Forelimb muscle (tissue), 1 donor: ENCODE measurements around the gene MLEC. TPM values are rescaled to one million over a fixed set of nuclear protein-coding genes. Genes with fewer than 3 reads are reported as not detected.
"Not testable (repeated sequence)": the region's sequence is repeated elsewhere in the genome, so short reads cannot be mapped to it uniquely, and the experiment has no call there.

Experiments used
- DNase-seq: peaks from one replicate; pipeline ENCODE4 v3.0.0-alpha.2; 2013; ENCODE audit warnings: low read depth
- polyA plus RNA-seq: library from polyadenylated mRNA; unstranded; fragments of 120-200 nt; gene quantifications from one replicate; pipeline ENCODE4 v1.2.1, GENCODE V29; 2013; ENCODE audit not compliant: insufficient read length

The MLEC gene
- polyA plus RNA-seq, 1 donor: 59.2 TPM

DNA sequence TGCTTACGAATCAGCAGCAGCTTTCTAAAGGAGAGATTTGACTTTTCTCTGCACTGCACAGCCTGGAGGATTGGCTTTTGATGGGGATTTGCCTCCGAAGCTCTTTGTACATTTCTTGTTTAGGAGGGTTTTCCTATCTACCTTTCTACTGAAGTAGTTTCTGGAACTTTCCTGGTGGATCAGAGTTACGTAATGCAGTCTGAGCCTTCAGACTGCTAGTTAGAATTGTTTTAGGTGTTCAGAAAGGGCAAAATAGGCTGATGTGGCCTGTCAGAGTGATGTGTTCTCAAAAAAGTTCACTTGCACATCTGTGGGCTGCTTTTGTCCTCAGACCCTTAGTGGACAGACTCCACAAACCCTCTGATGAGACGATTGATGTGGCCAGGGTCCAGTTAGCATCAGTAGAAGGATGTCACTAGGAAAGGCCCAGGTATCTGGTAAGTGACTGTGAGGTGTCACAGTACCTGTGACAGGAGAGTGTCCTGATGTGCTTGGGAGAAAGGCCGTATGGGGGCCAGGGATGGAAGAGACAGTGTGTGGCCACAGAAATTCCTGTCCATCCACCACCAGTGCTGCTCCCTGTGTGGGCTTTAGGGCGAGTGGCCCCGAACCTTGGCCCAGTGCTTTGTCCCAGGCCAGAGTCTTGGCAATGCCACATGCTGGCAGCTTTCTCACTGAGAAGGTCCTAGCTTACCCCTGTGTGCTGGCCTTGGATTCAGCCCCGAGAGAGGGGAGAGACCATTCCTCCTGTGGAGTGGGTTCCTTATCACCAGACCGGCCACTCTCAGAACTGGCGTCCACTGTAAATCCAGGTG lies 34.2 kb downstream of the MLEC start:
- no peak for DNase-seq

DNA sequence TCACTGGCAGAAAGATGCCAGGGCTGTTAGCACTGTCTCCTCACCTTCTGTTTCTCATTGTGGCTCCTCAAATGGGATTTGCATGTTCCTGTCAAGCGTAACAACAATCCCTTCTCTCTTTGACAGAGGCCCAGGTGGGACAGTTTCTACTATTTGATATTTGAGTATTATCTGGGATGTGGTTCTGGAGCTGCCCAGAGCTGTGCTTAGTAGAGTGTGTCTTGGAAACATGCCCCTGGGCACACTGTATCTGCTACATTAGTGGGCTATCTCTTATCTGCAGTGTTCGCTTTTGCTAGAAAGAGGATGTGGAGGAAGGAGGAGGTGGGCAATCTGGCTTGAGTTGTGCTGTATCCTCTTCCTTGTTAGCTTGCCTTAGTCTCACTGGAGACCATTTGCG lies 34.9 kb downstream of the MLEC start:
- no peak for DNase-seq

DNA sequence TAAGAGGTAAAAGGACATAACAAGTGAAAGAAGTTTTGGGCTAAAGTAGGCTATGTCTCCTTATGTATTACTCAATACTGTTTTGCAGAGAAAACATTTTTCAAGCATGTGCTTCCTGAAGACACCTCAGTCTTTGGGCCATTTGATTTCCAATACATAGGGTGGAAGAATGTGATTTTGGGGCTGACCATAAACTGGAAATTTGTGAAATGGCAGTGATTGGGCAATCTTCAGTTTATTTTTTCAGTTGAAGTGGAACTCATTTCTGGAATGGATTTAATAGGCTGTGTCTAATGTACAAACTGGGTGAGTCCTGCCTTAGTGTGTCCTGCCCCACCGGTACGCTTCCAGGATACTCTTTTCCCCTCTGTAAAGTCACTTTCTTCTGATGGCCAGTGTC lies 35.8 kb downstream of the MLEC start:
- DNase-seq: no peak

- DNase-seq: no peak
Observed at GRCh38 chr12:120724720-120725119, 37.8 kb downstream of the MLEC start.

- no peak for DNase-seq
Observed at GRCh38 chr12:120725151-120725658, 38.3 kb downstream of the MLEC start.

DNA sequence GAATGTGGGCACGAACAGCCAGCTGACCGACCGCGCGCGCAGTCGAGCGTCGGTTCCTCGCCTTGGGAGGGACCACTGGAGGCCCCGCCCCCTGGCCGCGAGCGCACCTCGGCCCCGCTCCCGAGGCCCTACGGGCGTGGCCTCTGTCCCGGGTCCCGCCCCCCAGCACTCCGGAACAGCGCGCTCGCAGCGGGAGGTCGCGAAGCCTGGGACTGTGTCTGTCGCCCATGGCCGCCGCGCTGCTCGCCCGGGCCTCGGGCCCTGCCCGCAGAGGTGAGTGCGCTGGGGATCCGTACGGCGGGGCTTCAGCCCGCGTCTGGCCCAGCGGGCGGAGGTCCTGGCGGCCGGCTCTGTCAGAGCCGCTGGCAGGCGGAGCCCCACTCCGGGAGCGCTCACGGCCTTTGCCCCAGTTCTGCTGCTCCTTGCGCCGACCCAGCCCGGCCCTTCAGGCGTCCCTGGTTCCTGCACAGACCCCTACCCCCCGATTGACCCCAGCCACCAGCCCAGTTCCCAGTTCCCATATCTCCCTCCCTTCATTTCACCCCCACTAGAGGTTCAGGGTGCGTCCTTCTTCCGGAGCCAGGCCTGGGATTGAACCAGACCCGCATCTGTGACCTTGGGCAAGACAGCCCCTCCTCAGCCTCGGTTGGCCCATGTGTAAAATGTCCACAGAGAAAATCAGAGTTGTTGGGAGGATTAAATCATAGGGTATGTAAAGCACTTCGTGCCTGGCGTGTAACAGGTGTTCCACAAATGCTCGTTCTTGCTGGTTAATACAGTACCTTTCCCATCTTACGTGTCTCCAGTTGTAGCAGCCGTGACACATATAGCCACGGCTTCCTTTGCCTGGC lies 38.9 kb downstream of the MLEC start, which contains the start of gene ACADS:
ACADS (plus strand) TSS at position 168 of the 851 bp plus-strand sequence; CDS start at position 228, 60 bp downstream.
- peak; percentile 35 for DNase-seq

DNA sequence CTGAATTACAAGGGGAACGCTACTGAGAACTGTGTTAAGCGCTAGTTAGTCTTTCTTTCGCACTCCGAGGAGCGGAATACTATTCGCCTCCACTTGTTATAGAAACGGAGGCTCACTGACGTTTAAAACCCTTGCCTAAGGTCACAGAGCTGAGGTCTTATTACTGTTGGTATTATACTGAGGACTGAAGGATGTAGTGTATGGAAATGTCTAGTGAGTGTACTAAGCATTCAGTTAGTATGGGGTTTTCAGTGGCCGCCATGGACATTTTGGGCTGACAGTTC lies 39.5 kb downstream of the MLEC start:
- no peak for DNase-seq

DNA sequence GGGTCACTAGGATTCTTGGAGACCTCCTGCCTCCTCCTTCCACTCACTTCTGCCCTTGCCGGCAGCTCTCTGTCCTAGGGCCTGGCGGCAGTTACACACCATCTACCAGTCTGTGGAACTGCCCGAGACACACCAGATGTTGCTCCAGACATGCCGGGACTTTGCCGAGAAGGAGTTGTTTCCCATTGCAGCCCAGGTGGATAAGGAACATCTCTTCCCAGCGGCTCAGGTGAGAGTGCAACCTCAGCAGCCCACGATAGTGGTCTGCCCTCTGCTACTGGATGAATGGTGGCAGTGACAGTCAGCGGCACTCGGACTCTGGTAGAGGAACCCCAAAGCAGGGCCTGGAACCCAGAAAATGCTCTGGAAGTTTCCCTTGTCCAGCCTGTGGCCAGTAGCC lies 40.0 kb downstream of the MLEC start:
- no peak for DNase-seq

DNA sequence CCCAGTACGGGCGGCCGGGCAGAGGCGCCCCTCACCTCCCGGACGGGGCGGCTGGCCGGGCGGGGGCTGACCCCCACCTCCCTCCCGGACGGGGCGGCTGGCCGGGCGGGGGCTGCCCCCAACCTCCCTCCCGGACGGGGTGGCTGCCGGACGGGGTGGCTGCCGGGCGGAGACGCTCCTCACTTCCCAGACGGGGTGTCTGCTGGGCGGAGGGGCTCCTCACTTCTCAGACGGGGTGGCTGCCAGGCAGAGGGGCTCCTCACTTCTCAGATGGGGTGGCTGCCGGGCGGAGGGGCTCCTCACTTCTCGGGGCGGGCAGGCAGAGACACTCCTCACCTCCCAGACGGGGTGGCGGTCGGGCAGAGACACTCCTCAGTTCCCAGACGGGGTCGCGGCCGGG lies 45.2 kb downstream of the MLEC start:
- not testable (repeated sequence) for DNase-seq

DNA sequence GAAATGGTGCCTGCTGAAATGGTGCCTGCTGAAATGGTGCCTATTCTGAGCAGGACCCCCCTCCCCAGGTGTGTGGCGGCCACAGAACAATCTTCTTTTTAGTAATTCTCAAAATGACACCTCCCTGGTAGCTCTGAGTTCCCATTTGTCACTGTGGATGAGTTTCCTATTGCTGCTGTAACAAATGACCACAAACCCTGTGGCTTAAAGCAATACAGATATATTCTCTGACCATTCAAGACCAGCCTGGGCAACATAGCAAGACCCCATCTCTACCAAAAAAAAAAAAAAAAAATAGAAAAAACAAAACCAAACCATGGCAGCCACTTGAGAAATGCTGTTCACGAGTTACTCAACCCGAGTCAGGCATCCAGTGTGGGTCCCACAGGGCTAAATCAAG lies 46.6 kb downstream of the MLEC start:
- no peak for DNase-seq

GRCh38 chr12:120734210-120734609 lies 47.3 kb downstream of the MLEC start:
- no peak for DNase-seq

- no peak for DNase-seq
Observed at GRCh38 chr12:120735181-120735580, 48.2 kb downstream of the MLEC start.

GRCh38 chr12:120736404-120737331 lies 49.7 kb downstream of the MLEC start:
- DNase-seq: no peak

DNA sequence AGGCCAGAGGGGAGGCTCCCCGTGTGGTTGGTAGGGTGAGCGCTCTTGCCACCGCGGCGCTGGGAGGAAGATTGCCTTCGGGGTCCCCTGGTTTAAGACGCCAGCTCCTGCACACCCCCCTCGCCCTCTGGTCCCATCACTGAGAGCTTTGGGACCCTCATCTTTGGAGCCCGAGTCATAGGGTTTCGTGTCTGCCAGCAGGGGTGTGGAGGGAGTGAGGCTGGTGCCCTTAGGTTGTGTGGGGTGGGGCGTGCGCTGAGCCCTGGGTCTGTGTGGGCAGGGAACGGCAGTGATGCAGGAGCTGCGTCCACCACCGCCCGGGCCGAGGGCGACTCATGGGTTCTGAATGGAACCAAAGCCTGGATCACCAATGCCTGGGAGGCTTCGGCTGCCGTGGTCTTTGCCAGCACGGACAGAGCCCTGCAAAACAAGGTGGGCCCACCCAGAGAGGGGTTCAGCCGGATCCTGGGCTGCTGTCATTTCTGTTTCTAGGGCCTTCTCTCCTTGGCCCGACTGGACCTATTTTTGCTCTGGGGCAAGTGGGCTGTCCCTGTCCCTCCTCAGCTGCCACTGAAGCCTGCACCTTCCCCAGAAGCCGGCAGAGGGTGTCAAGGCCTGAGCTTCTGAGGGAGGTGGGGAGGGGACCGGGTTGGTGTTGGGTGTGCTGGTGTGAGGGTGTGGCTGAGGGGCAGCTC lies 50.8 kb downstream of the MLEC start:
- no peak for DNase-seq

GRCh38 chr12:120738252-120739030 lies 51.5 kb downstream of the MLEC start:
- DNase-seq: no peak

- DNase-seq: no peak
Observed at GRCh38 chr12:120739031-120739762, 52.2 kb downstream of the MLEC start.

GRCh38 chr12:120739821-120740613 lies 53.1 kb downstream of the MLEC start:
- no peak for DNase-seq

- no peak for DNase-seq
Observed at GRCh38 chr12:120740871-120741270, 53.9 kb downstream of the MLEC start.
